ENCODE measurements around the gene REC8. TPM values are rescaled to one million over a fixed set of nuclear protein-coding genes. Genes with fewer than 3 reads are reported as not detected.

The REC8 gene
- total and polyA plus RNA-seq, 2 of the 13 experiments (the other 11 are each of a cell fraction or from before 2014, with no cell fraction given), result 3.4 to 14.7 TPM

- TF ChIP-seq NBN (conservative IDR thresholded peaks at IDR 0.05), result no peak
- 0 out of 2 replicates have a peak, but pooled peaks have one; percentile 19 for TF ChIP-seq DZIP1 (CRISPR knock-in tag; IDR thresholded peaks at IDR 0.05)
- TF ChIP-seq ERF (CRISPR knock-in tag; IDR thresholded peaks at IDR 0.05), result no peak
- TF ChIP-seq ZNF710 (CRISPR knock-in tag; IDR thresholded peaks at IDR 0.05; ENCODE audit: borderline replicate concordance), result no peak
- TF ChIP-seq MYNN (CRISPR knock-in tag; IDR thresholded peaks at IDR 0.05; ENCODE audit: low read depth), result no peak
- TF ChIP-seq ZBTB39 (CRISPR knock-in tag; IDR thresholded peaks at IDR 0.05), result peak; percentile 76; the same call in 1 of the 2 replicates
- TF ChIP-seq ZSCAN21 (CRISPR knock-in tag; IDR thresholded peaks at IDR 0.05; ENCODE audit: borderline replicate concordance), result no peak
- peak in 1 of 2 experiments; percentile 43; a peak in 1 of 4 replicates for TF ChIP-seq POLR2A (IDR thresholded peaks at IDR 0.05; ENCODE audit: insufficient read depth in 1 of 2, low read depth in 2 of 2, low read length in 2 of 2)
- peak; percentile 54; the same call in 1 of the 2 replicates for TF ChIP-seq ELF1 (CRISPR knock-in tag; IDR thresholded peaks at IDR 0.05)
- peak; percentile 81 for TF ChIP-seq DNMT3B (CRISPR knock-in tag; conservative IDR thresholded peaks at IDR 0.05)
- TF ChIP-seq ZNF367 (CRISPR knock-in tag; IDR thresholded peaks at IDR 0.05; ENCODE audit: borderline replicate concordance), result peak; percentile 84
- TF ChIP-seq ZBTB1 (CRISPR knock-in tag; IDR thresholded peaks at IDR 0.05; ENCODE audit: borderline replicate concordance), result no peak
- TF ChIP-seq SRSF4 (IDR thresholded peaks at IDR 0.05; ENCODE audit: low read depth, low read length, poor library complexity, severe bottlenecking), result no peak
- TF ChIP-seq MLXIP (CRISPR knock-in tag; IDR thresholded peaks at IDR 0.05; ENCODE audit: borderline replicate concordance), result peak; percentile 73; the same call in 1 of the 2 replicates
- TF ChIP-seq ATF5 (CRISPR knock-in tag; IDR thresholded peaks at IDR 0.05; ENCODE audit: low read depth), result no peak
- no peak for TF ChIP-seq PHF20 (CRISPR knock-in tag; IDR thresholded peaks at IDR 0.05)
Observed at GRCh38 chr14:24196071-24197055, 24.5 kb downstream of the REC8 start (continued).

All from HepG2 (cell line).